ENCODE results near the gene POC1B. TPM values are rescaled to one million over a fixed set of nuclear protein-coding genes. Genes with fewer than 3 reads are reported as not detected.

The POC1B gene
- total RNA-seq, 1 donor from 2014 or later, result 15.8 TPM

DNA sequence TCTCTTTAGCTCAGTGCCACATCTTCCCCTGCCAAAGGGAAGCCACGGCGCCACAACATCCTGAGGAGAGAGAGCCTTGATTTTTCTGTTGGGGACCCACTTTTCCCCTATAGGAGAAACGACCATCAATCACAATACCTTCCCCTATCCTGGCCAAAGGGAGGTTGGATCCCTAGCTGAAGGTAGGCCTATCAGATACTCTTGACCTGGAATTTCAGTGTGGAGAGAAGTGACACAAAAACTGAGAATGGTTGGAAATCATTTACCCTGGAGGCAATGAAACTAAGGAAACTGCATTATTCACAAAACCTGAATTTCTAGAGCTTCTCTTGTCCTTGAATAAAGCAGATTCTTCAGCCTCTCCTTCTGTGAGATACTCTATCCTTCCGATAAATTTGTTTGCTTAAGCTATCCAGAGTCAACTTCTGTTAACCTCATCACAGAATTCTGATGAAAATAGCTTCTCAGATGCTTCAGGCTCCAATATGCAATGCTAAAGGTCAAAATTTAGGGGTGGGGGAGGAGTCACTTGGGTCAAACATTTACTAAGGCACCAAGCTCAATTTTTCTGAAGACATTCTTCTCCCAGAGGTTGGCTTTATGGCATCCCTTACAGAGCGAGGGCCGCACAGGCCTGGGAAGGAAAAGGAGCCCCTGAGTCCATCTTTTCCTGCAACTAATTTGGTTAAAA lies 146.6 kb downstream of the POC1B start:
- Histone ChIP-seq H3K9me3 (no peaks in the 10 kb centered on the region), H3K4me3 (no peak overlapping the region), H3K4me1 (peaks cover 31% of the 10 kb centered on the region), H3K27me3 (no peaks in the 10 kb centered on the region), H3K36me3 (no peaks in the 10 kb centered on the region), H3K27ac (no peak overlapping the region)
- no peak for DNase-seq
- intact Hi-C loops (cut with DNase I), result no loop called here
- TF ChIP-seq, protein P1, sequence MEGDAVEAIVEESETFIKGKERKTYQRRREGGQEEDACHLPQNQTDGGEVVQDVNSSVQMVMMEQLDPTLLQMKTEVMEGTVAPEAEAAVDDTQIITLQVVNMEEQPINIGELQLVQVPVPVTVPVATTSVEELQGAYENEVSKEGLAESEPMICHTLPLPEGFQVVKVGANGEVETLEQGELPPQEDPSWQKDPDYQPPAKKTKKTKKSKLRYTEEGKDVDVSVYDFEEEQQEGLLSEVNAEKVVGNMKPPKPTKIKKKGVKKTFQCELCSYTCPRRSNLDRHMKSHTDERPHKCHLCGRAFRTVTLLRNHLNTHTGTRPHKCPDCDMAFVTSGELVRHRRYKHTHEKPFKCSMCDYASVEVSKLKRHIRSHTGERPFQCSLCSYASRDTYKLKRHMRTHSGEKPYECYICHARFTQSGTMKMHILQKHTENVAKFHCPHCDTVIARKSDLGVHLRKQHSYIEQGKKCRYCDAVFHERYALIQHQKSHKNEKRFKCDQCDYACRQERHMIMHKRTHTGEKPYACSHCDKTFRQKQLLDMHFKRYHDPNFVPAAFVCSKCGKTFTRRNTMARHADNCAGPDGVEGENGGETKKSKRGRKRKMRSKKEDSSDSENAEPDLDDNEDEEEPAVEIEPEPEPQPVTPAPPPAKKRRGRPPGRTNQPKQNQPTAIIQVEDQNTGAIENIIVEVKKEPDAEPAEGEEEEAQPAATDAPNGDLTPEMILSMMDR (IDR thresholded peaks at IDR 0.05), result no peak
- ATAC-seq, result no peak

DNA sequence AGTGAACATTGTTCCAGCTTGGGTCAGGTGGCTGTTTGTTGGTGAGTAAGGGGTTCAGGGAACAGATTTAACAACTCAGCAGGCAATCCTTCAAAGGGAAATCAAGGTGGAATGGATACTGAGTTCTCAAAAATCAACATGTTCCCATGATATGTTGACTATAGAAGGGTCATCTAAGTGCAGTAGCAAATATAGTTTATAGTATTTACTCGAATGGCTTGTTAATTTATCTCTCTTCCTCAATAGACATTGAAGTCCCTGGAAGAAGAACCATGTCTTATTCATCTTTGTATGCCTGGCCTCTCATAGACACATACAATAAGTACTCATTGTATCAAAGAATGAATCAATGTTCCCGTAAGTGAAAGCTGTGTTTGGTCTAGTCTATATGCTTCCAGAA lies 149.0 kb downstream of the POC1B start:
- DNase-seq, result no peak
- TF ChIP-seq, protein P1 (IDR thresholded peaks at IDR 0.05), result no peak
- no peak for ATAC-seq
- Histone ChIP-seq H3K4me3 (no peak overlapping the region), H3K27me3 (no peaks in the 10 kb centered on the region), H3K4me1 (peaks cover 31% of the 10 kb centered on the region), H3K36me3 (no peaks in the 10 kb centered on the region), H3K27ac (no peak overlapping the region), H3K9me3 (no peaks in the 10 kb centered on the region)
- intact Hi-C loops (cut with DNase I), result no loop called here

DNA sequence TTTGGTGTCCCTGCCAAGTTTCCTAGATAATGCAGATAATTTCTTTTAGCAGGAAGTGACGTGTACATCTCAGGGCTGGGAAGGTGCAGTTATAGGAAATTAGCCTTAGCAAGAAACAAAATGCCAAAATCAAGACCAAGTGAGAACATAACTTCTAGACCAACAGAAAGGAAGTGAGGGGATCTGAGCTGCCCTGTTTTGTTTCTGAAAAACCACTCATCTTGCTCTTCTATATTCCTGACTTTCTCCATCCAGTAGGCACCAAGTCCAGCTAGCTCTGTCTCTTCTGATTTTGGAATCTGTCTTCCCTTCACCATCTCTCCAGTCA lies 149.7 kb downstream of the POC1B start:
- Histone ChIP-seq H3K4me3 (no peak overlapping the region), H3K36me3 (no peaks in the 10 kb centered on the region), H3K4me1 (peaks cover 31% of the 10 kb centered on the region), H3K9me3 (no peaks in the 10 kb centered on the region), H3K27ac (peak overlapping the region; percentile 1), H3K27me3 (no peaks in the 10 kb centered on the region)
- intact Hi-C loops (cut with DNase I), result no loop called here
- DNase-seq (no peak), ATAC-seq (no peak)
- TF ChIP-seq, protein P1 (IDR thresholded peaks at IDR 0.05), result no peak

DNA sequence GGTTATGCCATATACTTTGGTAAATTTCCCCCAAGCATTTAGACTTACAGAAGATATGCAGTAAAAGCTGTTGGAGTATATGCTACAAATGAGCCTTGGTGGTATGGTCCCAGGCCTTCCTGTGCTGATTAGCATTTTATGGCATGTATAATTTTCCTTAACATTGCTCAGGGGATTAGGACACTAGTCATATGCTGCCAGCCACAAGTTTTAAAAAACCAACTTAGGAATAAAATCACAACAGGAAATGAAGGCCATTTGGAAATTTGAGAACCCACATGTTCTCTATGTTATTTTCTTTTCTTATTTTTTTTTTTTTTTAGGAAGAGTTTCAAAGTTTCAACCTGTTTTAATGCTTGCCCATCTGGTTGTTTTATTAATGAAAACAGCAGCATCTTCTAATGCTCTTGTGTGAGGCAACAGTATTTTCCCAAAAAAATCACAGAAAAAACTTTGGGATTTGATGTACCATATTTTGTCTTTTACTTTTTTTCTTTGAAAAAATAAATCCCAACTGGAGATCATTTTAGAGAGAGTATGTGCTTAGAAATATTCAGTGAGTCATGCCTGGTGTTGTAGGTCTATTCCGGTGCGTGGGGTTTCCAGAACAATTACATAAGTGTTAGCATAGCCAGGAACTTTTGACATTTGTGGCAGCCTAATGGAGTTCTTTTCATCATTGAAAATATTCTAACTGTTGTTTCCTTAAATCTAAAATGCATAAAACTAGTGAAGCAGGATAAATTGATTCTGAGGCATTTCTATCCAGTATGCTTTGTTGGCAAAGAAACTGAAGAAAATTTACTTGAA lies 151.9 kb downstream of the POC1B start:
- Histone ChIP-seq H3K27me3 (no peaks in the 10 kb centered on the region), H3K27ac (peak overlapping the region; percentile 34), H3K4me1 (peaks cover 31% of the 10 kb centered on the region), H3K36me3 (no peaks in the 10 kb centered on the region), H3K9me3 (no peaks in the 10 kb centered on the region), H3K4me3 (no peak overlapping the region)
- peak; percentile 38 for ATAC-seq
- TF ChIP-seq, protein P1 (IDR thresholded peaks at IDR 0.05), result no peak
- intact Hi-C loops (cut with DNase I), result no loop called here
- no peak for DNase-seq

DNA sequence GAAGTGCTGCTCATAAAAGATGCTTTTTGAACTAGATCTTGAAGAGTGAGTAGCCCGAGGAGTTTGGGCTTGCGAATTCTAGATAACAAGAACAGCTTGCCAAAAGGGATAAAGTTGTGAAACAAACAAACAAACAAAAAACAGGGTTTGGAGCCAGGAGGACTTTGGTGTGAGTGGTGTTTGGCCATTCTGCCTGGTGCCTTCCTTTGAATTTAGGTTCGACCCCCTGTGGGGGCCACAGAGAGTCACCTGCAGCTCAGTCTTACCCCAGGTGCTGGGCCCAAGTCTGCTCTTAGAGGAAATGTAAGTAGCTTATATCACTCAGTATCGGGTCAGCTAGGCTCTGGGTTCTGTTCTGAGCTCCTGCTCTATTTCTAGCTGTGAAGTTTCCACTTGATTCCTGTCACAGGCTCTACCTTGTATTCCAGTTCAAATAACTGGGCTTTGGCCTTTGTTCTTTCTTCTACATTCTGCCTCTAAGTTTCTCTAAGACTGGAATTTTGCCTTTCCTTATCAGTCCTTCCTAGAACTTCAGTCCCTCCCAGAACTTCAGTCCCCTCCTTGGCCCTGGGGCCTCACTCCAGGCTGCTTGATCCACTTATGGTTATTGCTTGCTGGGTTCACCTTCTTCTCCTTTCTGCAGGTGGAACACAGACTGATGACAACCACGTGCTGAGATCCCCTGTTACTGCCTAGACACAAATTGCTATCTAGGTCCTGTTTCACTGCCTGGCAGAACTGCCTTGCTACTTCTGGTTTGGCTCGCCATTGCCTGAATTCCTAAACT lies 153.1 kb downstream of the POC1B start:
- no peaks in the 10 kb centered on the region for H3K36me3 ChIP-seq
- H3K9me3 ChIP-seq, result no peaks in the 10 kb centered on the region
- intact Hi-C loops (cut with DNase I), result no loop called here
- DNase-seq, result no peak
- H3K27ac ChIP-seq, result peak overlapping the region; percentile 9
- TF ChIP-seq, protein P1 (IDR thresholded peaks at IDR 0.05), result no peak
- no peaks in the 10 kb centered on the region for H3K27me3 ChIP-seq
- H3K4me3 ChIP-seq, result no peak overlapping the region
- no peak for ATAC-seq
- peaks cover 31% of the 10 kb centered on the region for H3K4me1 ChIP-seq

Data from upper lobe of right lung (tissue), 1 donor.